Esophagus muscularis mucosa (tissue), 4 donors: ENCODE data around the gene CCL17.

Experiments
- CTCF ChIP-seq, 3 experiments: fragments of 200-600 bp in 2 of 3; fragments of 450-650 bp in 1 of 3; sonication (generic) in 2 of 3; IDR thresholded peaks; one replicate each; pipeline ENCODE4 v1.5.1; 2017 to 2019; ENCODE audit warnings: antibody characterized with exemption in 3 of 3, mild to moderate bottlenecking in 2 of 3, moderate library complexity in 1 of 3
- EP300 ChIP-seq: sonication (generic); formaldehyde crosslinking; IDR thresholded peaks from one replicate; pipeline ENCODE4 v1.6.1; 2017; ENCODE audit warnings: antibody characterized with exemption
- POLR2A ChIP-seq: fragments of 450-650 bp; IDR thresholded peaks from one replicate; pipeline ENCODE4 v1.6.1; 2017; ENCODE audit warnings: antibody characterized with exemption, moderate library complexity, mild to moderate bottlenecking, low read depth

GRCh38 chr16:57462209-57462977 lies 57.8 kb downstream of the CCL17 start, which contains the start of gene POLR2C:
- TF ChIP-seq EP300 (no peak), POLR2A (peak; percentile 81), CTCF (IDR thresholded peaks at IDR 0.05) (peak in 2 of 3 experiments; percentile 95 to 98)
